Panc1 (cell line): ENCODE measurements around the gene RRP1. TPM values are rescaled to one million over a fixed set of nuclear protein-coding genes. Genes with fewer than 3 reads are reported as not detected.
A peak's percentile ranks its signal among the peaks of the same experiment; 100 is the strongest.

Experiments
- ATAC-seq: fragments of 200-7000 bp; cut with Tn5 transposase; 2 replicates; pipeline ENCODE4 v1.9.1; 2020; ENCODE audit warnings: mild to moderate bottlenecking, moderate library complexity
- BruUV-seq: library from RNA; stranded (reverse); fragments of 400-500 nt; replicated peaks from 2 replicates; lab custom pipeline; 2021; lab: Mats Ljungman, UMichigan
- CTCF ChIA-PET: fragments of 300-600 bp; sonication (Branson Sonifier 250); formaldehyde crosslinking; loops from one replicate; lab custom pipeline; 2022; ENCODE audit warnings: antibody characterized with exemption; lab: Charles Lee
- POLR2A ChIA-PET: fragments of 300-600 bp; sonication (Branson Sonifier 250); formaldehyde crosslinking; loops from one replicate; lab custom pipeline; 2022; ENCODE audit warnings: antibody characterized with exemption; lab: Charles Lee
- DNase-seq: peaks from one replicate; pipeline ENCODE4 v3.0.0-alpha.2; 2010; ENCODE audit warnings: low read depth, low spot score
- H3K27ac ChIP-seq: 2 replicates; pipeline ENCODE4 v1.5.1; 2011; ENCODE audit warnings: mild to moderate bottlenecking, low read length, inconsistent platforms
- H3K27me3 ChIP-seq: fragments of 200-500 bp; sonication (Bioruptor generic); 2 replicates; pipeline ENCODE4 v1.6.0; 2014; ENCODE audit warnings: low read length, inconsistent platforms; ENCODE audit not compliant: control insufficient read depth, insufficient read depth
- H3K36me3 ChIP-seq: fragments of 200-500 bp; sonication (Bioruptor generic); 2 replicates; pipeline ENCODE4 v1.5.1; 2014; ENCODE audit warnings: inconsistent platforms, mild to moderate bottlenecking, low read length, moderate library complexity; ENCODE audit not compliant: control insufficient read depth, insufficient read depth
- H3K4me1 ChIP-seq: 2 replicates; pipeline ENCODE4 v1.5.1; 2011; ENCODE audit warnings: inconsistent platforms, mild to moderate bottlenecking, low read length, moderate library complexity; ENCODE audit not compliant: control insufficient read depth, insufficient read depth
- H3K4me3 ChIP-seq, 2 experiments: 2 replicates each; pipeline ENCODE4 v1.5.1; 2011 to 2012; ENCODE audit warnings: low read depth in 2 of 2, low read length in 2 of 2, mild to moderate bottlenecking in 2 of 2, inconsistent platforms in 1 of 2, moderate library complexity in 1 of 2
- H3K9me3 ChIP-seq: fragments of 200-500 bp; sonication (Bioruptor generic); 2 replicates; pipeline ENCODE4 v1.5.1; 2014; ENCODE audit warnings: low read depth, mild to moderate bottlenecking, inconsistent platforms, low read length, moderate library complexity; ENCODE audit not compliant: control insufficient read depth, insufficient read depth
- POLR2AphosphoS5 ChIP-seq: IDR thresholded peaks from 2 replicates; pipeline ENCODE4 v1.6.1; 2012; ENCODE audit warnings: mild to moderate bottlenecking, low read depth, low read length, moderate library complexity
- REST ChIP-seq, 2 experiments: IDR thresholded peaks; 2 replicates each; pipeline ENCODE4 v1.6.1; 2011 to 2012; ENCODE audit warnings: low read depth in 2 of 2, control low read depth in 1 of 2, low read length in 1 of 2, mild to moderate bottlenecking in 1 of 2, moderate library complexity in 1 of 2; ENCODE audit not compliant: insufficient read depth in 1 of 2
- SIN3A ChIP-seq: IDR thresholded peaks from 2 replicates; pipeline ENCODE4 v1.6.1; 2012; ENCODE audit warnings: low read depth, mild to moderate bottlenecking, low read length, moderate library complexity, borderline replicate concordance; ENCODE audit not compliant: insufficient read depth
- TCF7L2 ChIP-seq: IDR thresholded peaks from 2 replicates; pipeline ENCODE4 v1.6.1; 2011; ENCODE audit warnings: mild to moderate bottlenecking, low read depth, low read length, inconsistent platforms
- in situ Hi-C: cut with HindIII; loops from 2 replicates; pipeline ENCODE4 v1.10.0; 2016; ENCODE audit warnings: low sequenced_read_pairs, low pct_unique_long_range_greater_than_20kb
- intact Hi-C: fragments of 100-400 bp; cut with micrococcal nuclease; formaldehyde crosslinking; loops from one replicate; pipeline ENCODE4 v1.10.0; 2022; ENCODE audit not compliant: unreplicated experiment
- total RNA-seq: library from RNA; stranded (reverse); gene quantifications from one replicate; pipeline ENCODE4 v1.2.1, GENCODE V29; 2021; ENCODE audit not compliant: unreplicated experiment
- TF ChIP-seq, protein P1 (sequence below): fragments of 450-650 bp; IDR thresholded peaks from 2 replicates; pipeline ENCODE4 v1.5.1; 2017; ENCODE audit warnings: mild to moderate bottlenecking

Gene RRP1
- total RNA-seq, 1 experiment from 2014 or later = 41.8 TPM

DNA sequence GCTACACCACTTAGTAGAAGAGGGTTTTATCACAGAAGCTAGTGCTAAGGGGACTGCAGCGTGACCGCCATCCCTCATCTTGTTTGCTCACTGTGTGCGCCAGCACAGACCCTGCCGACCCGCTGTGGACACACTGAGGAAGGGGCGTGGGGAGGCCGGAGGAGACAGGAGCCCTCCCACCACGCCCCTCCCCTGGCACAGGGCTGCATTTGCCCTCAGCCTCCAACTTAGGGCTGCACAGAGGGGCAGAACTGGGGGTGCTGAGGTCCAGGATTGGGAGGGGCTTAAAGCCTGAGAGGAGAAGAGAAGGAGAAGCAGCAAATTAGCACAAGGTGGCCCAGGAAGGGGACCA is 37.2 kb downstream of the RRP1 start:
- Histone ChIP-seq H3K36me3 (no peaks in the 10 kb centered on the region), H3K27me3 (no peaks in the 10 kb centered on the region), H3K27ac (no peak overlapping the region), H3K4me3 (no peak overlapping the region), H3K4me1 (no peaks in the 10 kb centered on the region; the same call in 1 of the 2 replicates), H3K9me3 (no peaks in the 10 kb centered on the region)
- ChIA-PET POLR2A (no interaction called here), CTCF (interaction anchor here (0.9 kb wide), 1 partner anchor 16 kb away, joined by 3 read pairs; no protein-coding TSS in a partner anchor)
- in situ Hi-C loops (no loop called here), intact Hi-C loops (no loop called here)
- no TSS peak for BruUV-seq
- TF ChIP-seq, protein P1, sequence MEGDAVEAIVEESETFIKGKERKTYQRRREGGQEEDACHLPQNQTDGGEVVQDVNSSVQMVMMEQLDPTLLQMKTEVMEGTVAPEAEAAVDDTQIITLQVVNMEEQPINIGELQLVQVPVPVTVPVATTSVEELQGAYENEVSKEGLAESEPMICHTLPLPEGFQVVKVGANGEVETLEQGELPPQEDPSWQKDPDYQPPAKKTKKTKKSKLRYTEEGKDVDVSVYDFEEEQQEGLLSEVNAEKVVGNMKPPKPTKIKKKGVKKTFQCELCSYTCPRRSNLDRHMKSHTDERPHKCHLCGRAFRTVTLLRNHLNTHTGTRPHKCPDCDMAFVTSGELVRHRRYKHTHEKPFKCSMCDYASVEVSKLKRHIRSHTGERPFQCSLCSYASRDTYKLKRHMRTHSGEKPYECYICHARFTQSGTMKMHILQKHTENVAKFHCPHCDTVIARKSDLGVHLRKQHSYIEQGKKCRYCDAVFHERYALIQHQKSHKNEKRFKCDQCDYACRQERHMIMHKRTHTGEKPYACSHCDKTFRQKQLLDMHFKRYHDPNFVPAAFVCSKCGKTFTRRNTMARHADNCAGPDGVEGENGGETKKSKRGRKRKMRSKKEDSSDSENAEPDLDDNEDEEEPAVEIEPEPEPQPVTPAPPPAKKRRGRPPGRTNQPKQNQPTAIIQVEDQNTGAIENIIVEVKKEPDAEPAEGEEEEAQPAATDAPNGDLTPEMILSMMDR = no peak
- TF ChIP-seq REST (IDR thresholded peaks at IDR 0.05; ENCODE audit: insufficient read depth in 1 of 2, low read depth in 2 of 2, low read length in 1 of 2) = no peak
- ATAC-seq (peak; percentile 15; the same call in 1 of the 2 replicates), DNase-seq (no peak)

DNA sequence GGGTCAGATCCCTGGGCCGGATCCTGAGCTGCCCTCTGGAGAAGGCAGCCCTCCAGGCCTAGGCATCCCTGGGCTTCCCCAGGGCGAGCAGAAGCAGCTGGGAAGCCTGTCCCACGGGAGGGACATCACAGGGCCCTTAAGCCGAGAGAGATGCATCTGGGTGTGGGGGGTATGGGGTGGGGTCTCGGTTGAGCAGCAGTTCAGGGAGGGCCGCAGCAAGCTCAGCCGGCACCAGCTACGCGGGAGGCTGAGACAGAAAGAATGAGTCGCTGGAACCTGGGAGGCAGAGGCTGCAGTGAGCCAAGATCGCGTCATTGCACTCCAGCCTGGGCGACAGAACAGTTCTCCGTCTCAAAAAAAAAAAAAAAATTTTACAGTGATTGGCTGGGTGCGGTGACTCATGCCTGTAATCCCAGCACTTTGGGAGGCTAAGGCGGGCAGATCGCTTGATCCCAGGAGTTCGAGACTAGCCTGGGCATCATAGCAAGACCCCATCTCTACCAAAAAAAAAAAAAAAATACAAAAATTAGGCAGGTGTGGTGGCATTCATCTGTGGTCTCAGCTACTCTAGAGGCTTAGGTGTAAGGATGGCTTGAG is 37.7 kb downstream of the RRP1 start:
- Histone ChIP-seq H3K36me3 (no peaks in the 10 kb centered on the region), H3K4me3 (no peak overlapping the region), H3K4me1 (no peaks in the 10 kb centered on the region; the same call in 1 of the 2 replicates), H3K27me3 (no peaks in the 10 kb centered on the region), H3K27ac (no peak overlapping the region), H3K9me3 (no peaks in the 10 kb centered on the region)
- in situ Hi-C loops = no loop called here
- no TSS peak for BruUV-seq
- CTCF ChIA-PET = interaction anchor here (0.6 to 0.7 kb wide), 2 partner anchors 96 to 495 kb away, joined by 4 to 7 read pairs; no protein-coding TSS in a partner anchor
- intact Hi-C loops = no loop called here
- no peak for TF ChIP-seq REST (IDR thresholded peaks at IDR 0.05; ENCODE audit: insufficient read depth in 1 of 2, low read depth in 2 of 2, low read length in 1 of 2)
- TF ChIP-seq, protein P1 = no peak
- no peak for TF ChIP-seq POLR2AphosphoS5
- TF ChIP-seq TCF7L2 = no peak
- no peak for TF ChIP-seq SIN3A
- no peak for DNase-seq
- peak; percentile 46 for ATAC-seq
- POLR2A ChIA-PET = no interaction called here
